NCI-H187 treated with DMSO at 0.1 percent for 48 hours (cell line): ENCODE results near the gene GPR15LG.
"Not testable (repeated sequence)": the region's sequence is repeated elsewhere in the genome, so short reads cannot be mapped to it uniquely, and the experiment has no call there.

Experiments used
- DNase-seq: peaks from one replicate; lab custom pipeline; 2025; lab: John Stamatoyannopoulos, UW

GPR15LG gene

GRCh38 chr10:84173501-84173929 lies at the start of gene GPR15LG:
GPR15LG (plus strand) TSS chr10:84173801; CDS start chr10:84173852, 51 bp downstream.
- DNase-seq: no peak

DNA sequence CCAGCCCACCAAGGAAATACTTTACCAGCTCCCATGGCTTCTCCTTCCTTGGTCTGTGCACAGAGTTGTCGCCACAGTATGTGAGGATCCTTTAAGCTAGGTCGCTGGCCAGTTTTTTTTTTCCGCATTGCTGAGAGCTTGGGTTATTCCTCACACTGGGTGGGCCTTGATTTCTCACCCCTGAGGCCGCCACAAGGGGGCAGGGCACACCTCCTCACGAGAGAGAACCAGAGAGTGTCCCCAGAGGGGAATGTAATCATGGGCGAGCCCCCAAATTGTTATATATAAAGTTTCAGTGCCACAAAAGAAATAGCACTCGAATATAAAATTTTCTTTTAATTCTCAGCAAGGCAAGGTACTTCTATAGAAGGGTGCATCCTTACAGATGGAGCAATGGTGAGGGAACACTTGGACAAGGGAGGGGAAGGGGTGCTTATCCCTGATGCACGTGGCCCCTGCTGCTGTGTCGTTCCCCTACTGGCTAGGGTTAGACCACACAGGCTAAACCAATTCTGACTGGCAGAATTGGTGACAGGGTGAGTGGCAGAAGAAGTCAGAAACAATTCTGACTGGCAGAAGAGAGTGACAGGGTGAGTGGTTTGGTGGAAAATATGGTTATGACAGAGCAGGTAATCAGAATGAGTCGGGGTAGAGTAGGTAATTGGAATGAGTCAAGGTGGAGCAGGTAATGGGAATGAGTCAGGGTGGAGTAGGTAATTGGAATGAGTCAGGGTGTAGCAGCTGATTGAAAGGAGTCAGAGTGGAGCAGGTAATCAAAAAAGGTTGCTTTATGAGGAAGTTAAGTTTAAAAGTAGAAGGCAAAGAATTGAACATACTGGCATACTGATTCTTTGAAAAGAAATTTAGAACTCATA lies 47.5 kb upstream of the GPR15LG start:
- DNase-seq: not testable (repeated sequence)

- DNase-seq: no peak
Observed at GRCh38 chr10:84126785-84127167, 46.8 kb upstream of the GPR15LG start.

GRCh38 chr10:84135836-84136235 lies 37.8 kb upstream of the GPR15LG start:
- no peak for DNase-seq

DNA sequence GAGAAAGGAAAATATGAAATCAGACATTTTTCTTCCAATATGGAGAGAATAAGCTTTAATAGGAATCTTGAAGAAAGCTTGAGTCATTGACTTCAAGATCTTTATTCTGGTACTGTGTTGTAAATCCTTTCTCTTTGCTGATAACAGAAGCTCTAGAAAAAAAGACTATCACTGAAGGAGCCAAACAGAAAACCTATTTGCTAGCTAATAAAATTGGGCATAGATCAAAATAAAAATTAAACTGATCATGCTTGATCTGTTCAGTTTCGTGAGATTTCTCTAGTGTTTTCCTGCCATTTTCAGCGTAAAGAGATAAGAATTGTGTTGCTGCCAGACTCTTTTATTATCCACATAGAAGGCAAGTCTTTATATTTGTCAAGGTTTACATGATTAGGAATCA lies 35.8 kb upstream of the GPR15LG start:
- DNase-seq: no peak

DNA sequence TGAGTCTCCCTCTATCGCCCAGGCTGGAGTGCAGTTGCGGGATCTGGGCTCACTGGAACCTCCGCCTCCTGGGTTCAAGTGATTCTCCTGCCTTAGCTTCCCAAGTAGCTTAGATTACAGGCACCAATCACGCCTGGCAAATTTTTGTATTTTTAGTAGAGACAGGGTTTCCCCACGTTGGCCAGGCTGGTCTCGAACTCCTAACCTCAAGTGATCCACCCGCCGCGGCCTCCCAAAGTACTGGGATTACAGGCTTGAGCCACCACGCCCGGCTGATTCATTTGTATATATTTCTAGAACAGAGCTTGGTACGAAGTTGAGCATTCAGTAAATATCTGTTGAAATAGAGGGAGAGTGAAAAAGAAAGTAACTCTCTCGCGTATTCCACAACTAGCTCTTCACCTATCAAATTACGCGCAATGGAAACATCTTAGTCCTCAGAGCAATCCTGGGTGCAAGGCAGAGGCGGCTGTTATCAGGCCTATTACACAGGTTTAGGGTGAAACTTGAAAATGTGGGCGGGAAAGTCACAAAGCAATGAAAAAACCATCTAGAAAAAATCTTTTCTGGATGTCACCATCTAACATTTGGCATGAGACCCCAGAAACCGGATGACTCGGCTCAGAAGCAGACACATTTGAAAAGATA lies 35.0 kb upstream of the GPR15LG start:
- DNase-seq: no peak

- peak; percentile 63 for DNase-seq
Observed at GRCh38 chr10:84139126-84140035, 34.2 kb upstream of the GPR15LG start, which contains the start of gene GHITM. GHITM (plus strand) TSS chr10:84139509; CDS start chr10:84141501, 1,992 bp downstream.

DNA sequence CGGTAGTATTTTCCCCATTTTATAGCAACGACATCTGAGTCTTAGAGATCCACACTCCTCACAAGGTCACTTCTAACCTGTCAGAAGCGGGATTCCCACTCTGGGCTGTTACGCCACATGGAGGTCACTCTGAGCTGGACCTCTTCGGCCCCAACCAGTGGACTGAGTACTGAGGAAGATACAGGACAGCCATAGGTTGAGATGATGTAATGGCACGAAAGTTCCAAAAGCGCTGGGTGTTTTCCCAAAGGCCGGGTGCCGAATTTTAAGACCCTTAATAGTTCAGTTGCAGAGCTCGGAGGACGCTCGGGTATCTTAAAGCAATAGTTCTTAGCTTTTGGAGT lies 33.6 kb upstream of the GPR15LG start:
- DNase-seq: no peak

GRCh38 chr10:84147347-84147746 lies 26.3 kb upstream of the GPR15LG start:
- DNase-seq: no peak

DNA sequence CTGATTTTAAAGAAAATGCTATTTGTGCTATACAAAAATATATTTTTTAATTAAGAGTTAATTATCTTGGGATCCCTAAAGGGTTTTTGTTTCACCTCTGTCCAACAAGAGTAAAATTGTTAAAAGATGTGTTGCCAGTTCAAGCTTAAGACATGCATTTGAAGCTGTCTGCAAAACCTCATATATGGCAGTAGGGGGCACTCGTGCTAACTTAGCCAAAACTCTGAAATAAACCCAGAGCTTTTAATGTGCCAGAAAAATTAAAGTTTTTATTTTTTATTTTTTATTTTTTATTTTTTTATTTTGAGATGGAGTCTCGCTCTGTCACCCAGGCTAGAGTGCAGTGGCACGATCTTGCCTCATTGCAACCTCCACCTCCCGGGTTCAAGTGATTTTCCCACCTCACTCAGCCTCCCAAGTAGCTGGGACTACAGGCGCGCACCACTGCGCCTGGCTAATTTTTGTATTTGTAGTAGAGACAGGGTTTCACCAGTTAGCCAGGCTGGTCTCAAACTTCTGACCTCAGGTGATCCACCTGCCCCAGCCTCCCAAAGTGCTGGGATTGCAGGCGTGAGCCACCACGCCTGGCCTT lies 25.5 kb upstream of the GPR15LG start:
- DNase-seq: not testable (repeated sequence)

DNA sequence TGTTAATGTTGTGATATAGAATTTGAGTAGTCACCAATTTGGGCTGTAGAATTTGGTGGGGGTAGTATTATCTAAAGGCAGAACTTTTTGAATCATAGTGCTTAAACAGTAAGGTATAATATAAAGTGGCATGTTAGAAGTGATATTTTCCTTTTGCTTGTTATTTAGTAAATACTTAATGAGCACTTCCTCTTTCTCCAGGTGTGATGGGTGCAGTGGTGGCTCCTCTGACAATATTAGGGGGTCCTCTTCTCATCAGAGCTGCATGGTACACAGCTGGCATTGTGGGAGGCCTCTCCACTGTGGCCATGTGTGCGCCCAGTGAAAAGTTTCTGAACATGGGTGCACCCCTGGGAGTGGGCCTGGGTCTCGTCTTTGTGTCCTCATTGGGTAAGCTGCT lies 23.7 kb upstream of the GPR15LG start:
- no peak for DNase-seq

- no peak for DNase-seq
Observed at GRCh38 chr10:84152769-84153168, 20.8 kb upstream of the GPR15LG start.

GRCh38 chr10:84155521-84155920 lies 18.1 kb upstream of the GPR15LG start:
- DNase-seq: no peak

GRCh38 chr10:84156009-84156408 lies 17.6 kb upstream of the GPR15LG start:
- DNase-seq: no peak

DNA sequence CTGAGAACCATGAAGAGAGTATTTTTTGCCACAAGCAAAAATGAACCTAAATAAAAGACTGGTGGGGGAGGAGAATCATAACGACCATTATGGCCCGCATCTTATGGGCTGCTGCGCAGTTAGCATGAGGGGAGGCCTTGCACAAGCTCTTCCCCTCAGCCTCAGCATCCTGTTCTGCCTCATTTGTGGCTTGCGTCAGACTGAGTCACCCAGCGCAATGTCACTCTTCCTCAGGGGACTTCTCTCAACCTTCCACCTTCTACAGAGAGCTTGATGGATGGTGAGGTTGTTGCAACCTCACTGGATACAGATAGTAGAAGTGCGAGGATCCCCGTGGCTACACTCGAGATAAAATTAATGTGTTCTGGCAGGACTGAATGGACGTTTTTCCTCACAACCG lies 16.8 kb upstream of the GPR15LG start:
- no peak for DNase-seq

- no peak for DNase-seq
Observed at GRCh38 chr10:84158061-84158460, 15.5 kb upstream of the GPR15LG start.

GRCh38 chr10:84158550-84158949 lies 15.1 kb upstream of the GPR15LG start:
- DNase-seq: no peak

- no peak for DNase-seq
Observed at GRCh38 chr10:84159076-84159685, 14.4 kb upstream of the GPR15LG start.

DNA sequence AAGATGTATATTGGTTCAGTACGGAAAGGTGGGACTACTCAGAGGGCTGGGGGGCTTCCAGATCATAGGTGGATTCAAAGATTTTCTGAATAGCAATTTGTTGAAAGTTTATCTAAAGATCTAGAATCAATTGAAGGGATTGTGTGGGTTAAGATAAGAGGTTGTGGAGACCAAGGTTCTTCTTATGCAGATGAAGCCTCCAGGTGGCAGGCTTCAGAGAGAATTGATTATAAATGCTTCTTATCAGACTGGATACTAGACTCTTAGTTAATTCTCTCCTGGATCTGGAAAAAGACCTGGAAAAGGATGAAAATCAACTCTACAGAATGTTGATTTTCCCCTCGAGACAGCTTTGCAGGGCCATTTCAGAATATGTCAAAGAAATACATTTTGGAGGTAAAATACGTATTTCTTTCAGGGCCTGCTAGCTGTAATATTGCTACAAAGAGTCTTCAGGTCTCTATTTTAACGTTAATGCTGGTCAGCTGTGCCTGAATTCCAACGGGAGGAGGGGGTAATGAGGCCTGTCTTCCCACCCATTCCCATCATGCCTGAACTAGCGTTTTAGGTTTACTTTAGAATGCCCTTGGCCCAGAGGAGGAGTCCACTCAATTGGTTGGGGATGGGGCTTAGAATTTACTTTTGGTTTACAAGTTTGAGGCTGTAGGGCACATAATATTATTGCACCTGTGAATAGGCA lies 12.8 kb upstream of the GPR15LG start:
- DNase-seq: no peak

GRCh38 chr10:84163996-84164395 lies 9.6 kb upstream of the GPR15LG start:
- DNase-seq: no peak

DNA sequence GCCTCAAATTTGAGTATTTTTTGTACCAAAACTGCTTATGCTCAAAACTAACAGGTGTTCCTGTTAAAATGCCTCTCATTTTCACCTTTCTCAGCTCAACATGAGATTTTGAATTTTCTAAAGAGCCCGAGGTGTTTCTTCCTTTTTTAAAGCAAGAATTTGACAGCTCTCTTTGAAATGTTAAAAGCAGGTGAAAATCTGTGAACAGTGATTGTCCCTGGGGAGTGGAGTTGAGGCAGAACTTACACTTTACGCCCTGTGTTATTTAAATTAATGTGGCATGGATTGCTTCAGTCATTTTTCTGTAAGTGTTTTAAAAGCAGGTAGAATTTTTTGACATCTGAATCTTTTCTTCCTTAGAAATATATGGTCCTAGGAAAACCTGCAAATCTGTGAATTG lies 9.2 kb upstream of the GPR15LG start:
- no peak for DNase-seq
